Measurements from ENCODE around the gene NMNAT2.
"Not testable (repeated sequence)": the region's sequence is repeated elsewhere in the genome, so short reads cannot be mapped to it uniquely, and the experiment has no call there.

NMNAT2 gene

GRCh38 chr1:183438060-183438459, 19.9 kb upstream of the NMNAT2 start:
- DNase-seq (ENCODE audit: low read depth) = no peak
- H3K4me3 ChIP-seq (ENCODE audit: low read length) = no peak overlapping the region
- TF ChIP-seq CTCF (IDR thresholded peaks at IDR 0.05; ENCODE audit: insufficient read depth, low read depth, low read length, missing control alignments) = no peak

DNA sequence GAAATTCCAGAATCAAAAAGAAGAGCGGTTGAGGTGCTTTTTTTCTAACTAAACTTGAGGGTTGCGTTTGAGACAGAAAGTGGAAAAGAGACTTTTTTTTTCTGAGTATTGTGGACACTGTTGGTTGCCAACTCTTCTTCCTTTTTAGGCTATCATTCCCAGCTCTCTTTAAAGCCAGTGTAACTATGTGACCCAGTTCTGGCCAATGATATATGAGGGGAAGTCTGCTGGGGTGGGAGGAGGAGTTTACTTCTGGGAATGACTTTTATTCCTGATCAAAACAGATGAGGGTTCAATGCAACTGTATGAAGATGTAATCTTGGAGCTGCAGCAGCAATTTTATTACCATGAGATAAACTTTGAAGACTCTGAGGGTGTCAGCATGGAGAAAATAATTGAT, 17.3 kb upstream of the NMNAT2 start:
- no peak for TF ChIP-seq CTCF (IDR thresholded peaks at IDR 0.05; ENCODE audit: insufficient read depth, low read depth, low read length, missing control alignments)
- H3K4me3 ChIP-seq (ENCODE audit: low read length) = no peak overlapping the region
- DNase-seq (ENCODE audit: low read depth) = no peak

DNA sequence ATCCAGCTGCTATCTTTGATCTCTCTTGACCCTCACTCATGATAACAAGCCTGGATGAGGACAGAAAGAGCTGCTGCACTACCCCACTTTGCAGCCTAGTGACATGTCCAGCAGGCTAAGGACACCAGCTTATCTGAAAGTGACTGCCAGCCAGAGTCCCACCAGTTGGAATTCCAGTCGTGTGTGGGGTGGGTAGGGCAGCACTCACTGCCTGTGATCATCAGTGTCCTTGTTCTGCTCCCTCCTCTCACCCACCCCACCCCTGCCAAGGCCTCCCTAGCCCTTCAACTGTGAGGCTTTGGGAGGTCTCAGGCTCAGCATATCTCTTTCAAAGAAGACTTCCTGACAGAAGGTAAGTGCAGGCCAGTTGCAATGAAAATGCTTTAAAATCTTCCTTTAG, 15.5 kb upstream of the NMNAT2 start:
- no peak overlapping the region for H3K4me3 ChIP-seq (ENCODE audit: low read length)
- no peak for DNase-seq (ENCODE audit: low read depth)
- TF ChIP-seq CTCF (IDR thresholded peaks at IDR 0.05; ENCODE audit: insufficient read depth, low read depth, low read length, missing control alignments) = no peak

- DNase-seq (ENCODE audit: low read depth) = peak; percentile 68
- no peak for TF ChIP-seq CTCF (IDR thresholded peaks at IDR 0.05; ENCODE audit: insufficient read depth, low read depth, low read length, missing control alignments)
- H3K4me3 ChIP-seq (ENCODE audit: low read length) = no peak overlapping the region
Observed at GRCh38 chr1:183432548-183432875, 14.3 kb upstream of the NMNAT2 start.

DNA sequence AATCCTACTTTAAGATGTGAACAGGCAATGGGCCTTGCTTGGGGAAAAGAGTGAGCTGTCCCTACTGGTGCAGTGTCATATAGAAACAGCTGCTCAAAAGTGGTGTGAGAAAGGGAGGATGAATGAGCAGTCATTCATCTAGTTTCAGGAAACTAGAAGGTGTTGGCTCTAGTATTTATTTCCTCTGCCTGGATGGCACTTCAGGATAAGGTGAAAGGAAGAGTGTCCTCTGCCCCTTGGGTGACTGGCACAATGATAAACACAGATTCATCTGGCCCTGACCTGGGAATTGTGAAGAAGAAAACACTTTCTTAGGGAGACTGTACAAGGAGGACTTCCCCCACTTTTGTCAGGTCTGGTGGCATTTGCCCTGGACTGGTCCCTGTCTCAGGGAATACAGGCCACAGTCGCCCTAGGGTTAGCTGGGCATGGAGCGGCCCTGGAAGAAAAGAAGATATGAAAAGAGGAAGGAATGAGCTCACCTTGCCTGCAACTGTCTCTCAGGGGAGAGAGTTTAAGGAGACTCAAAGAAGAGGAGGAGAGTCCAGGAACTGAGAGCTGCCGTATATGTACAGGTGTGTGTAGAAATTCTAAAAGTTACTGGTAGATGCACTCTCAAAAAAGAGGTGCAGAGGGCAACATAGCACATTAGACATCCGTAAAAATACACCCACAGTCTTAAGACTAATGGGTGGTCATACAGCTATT, 13.8 kb upstream of the NMNAT2 start:
- no peak for TF ChIP-seq CTCF (IDR thresholded peaks at IDR 0.05; ENCODE audit: insufficient read depth, low read depth, low read length, missing control alignments)
- DNase-seq (ENCODE audit: low read depth) = peak; percentile 26
- no peak overlapping the region for H3K4me3 ChIP-seq (ENCODE audit: low read length)

- not testable (repeated sequence) for H3K4me3 ChIP-seq (ENCODE audit: low read length); DNase-seq (ENCODE audit: low read depth)
Observed at GRCh38 chr1:183427591-183427990, 9.4 kb upstream of the NMNAT2 start.

- H3K4me3 ChIP-seq (ENCODE audit: low read length) = no peak overlapping the region
- no peak for TF ChIP-seq CTCF (IDR thresholded peaks at IDR 0.05; ENCODE audit: insufficient read depth, low read depth, low read length, missing control alignments)
- DNase-seq (ENCODE audit: low read depth) = no peak
Observed at GRCh38 chr1:183424691-183425090, 6.5 kb upstream of the NMNAT2 start.

All from epithelial cell of esophagus (primary cell).